NCI-H2196 treated with DMSO at 0.1 percent for 48 hours (cell line): ENCODE results near the gene IDI1.
"Not testable (repeated sequence)": the region's sequence is repeated elsewhere in the genome, so short reads cannot be mapped to it uniquely, and the experiment has no call there.

Experiments
- DNase-seq: peaks from one replicate; lab custom pipeline; 2025; ENCODE audit not compliant: unreplicated experiment; lab: John Stamatoyannopoulos, UW

The IDI1 gene

DNA sequence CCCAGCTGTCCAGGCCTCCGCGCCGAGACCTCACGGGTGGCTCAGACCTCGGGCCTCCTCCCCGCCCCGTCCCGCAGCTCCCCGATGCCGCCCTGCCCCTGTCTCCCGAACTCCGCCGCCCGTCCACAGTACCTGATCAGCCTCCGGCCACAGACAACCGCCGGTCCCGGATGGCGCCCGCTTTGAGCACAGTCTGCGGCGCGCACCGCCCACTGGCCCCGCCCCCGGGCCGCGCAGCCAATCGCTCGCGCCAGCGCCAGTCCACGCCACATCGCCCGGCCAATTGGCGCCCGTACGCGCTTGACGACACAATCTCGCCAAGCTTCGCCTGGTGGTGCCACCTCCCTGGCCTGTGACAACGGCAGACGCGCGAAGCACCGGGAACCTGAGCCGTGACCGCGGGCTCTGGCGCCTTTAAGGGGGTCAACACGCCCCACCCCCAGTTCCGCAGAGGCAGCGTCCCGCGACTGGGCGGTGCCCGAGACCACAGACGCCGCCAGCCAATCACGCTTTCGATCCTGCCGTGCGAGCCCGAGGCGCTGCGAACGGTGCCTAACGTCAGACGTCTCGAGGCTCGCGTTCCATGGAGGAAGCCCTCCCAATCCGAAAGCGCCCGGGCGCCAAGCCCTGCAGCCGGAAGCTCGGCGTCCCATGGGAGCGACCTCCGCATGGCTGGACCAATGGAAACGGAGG is at the start of gene IDI1:
TSS of gene IDI1 (minus strand) at position 388 of the 693 bp plus-strand sequence. CDS start at position 272, 116 bp downstream.
- DNase-seq: peak; percentile 82

DNA sequence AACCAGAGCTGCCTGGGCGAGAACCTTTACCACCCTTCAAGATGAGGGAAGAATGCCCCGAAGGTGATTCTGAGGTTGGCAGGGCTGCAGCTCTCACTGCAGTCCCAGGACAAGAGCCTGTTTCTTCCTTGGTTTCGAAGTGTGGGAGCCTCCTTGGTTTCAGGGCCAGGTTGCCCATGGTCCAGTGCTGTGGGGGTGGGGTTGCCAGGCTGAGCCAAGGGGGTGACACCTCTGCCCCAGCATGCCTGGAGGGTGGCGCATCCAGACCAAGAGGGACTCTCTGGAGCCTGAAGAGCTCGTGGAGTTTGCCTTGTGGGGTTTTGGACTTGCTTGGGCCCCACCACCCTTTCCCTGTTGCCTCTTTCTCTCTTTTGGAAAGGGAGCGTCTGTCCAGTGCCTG is 48.5 kb upstream of the IDI1 start:
- DNase-seq: no peak

DNA sequence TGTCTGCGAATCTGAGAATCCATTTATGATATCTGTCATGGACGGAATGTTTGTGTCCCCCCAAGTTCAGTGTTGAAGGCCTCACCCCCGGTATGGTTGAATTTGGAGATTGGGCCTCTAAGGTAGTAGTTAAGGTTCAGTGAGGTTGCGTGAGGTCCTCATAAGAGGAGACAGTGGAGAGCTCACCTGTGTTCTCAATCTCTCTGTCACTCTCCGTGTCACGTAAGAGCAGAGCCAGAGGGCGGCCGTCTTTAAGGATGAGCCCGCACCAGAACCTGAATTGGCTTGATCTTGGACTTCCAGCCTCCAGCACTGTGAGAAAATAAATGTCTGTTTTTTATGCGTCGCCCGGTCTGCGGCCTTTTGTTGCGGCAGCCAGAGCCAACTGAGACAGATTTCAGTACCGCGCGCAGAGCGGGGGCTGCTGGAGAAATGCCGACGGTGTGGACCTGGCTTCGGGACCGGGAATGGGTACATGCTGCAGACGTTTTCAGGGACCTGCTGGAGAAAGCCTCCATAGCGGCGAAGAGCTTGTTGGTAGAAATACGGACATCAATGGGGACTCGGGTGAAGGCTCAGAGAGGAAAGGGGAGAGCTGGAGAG is 47.5 kb upstream of the IDI1 start:
- DNase-seq: no peak

DNA sequence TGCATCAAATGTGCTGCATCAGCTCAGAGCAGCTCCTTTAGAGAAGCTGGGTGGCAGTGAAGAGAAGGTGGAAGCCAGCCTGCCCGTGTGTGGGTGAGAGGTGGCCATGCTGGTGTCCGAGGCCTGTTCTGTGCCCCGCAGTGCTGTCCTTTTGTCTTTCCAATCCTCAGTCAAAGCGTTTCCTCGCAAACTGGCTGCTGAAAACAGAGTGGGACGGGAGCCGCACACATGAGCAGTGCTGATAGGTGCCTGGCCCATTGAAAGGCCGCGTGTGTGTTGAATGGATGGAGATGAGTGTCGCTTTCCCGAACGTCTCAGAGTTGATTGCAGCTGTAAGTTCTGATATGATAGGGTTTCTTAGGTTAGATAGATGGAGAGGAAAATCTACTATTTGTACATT is 46.6 kb upstream of the IDI1 start:
- no peak for DNase-seq

DNA sequence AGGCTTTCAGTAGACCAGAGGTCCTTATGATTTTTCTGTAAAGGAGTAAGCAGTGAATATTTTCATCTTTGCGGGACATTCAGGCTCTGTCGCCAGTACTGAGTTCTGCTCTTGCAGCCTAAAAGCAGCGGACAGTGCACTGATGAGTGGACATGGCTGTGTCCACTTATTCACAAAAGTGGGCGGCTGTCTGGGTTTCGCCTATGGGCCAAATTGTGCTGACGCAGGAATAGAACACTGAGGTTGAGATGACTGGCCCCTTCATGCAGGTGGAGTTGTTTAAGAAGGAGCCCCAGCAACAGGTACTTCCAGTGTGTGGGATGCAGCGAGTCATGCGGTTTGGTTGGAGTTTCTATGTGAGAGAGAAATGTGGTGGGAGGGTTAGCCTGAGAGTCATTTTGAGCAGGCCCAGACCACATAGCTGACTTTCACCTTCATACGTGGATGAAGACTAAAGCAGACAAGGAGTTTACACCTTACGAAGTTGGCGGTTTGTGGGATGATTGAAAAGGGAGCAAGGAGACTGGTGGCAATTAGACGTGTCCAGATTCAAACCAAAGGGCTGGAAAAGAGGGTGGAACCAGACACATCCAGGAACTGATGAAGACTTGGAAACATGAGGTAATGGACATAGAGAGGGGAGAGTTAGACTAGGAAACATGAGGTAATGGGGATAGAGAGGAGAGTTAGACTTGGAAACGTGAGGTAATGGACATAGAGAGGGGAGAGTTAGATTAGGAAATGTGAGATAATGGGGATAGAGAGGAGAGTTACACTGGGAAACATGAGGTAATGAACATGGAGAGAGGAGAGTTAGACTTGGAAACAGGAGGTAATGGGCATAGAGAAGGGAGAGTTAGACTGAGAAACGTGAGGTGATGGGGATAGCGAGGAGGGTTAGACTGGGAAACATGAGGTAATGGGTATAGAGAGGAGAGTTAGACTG is 45.5 kb upstream of the IDI1 start:
- no peak for DNase-seq

DNA sequence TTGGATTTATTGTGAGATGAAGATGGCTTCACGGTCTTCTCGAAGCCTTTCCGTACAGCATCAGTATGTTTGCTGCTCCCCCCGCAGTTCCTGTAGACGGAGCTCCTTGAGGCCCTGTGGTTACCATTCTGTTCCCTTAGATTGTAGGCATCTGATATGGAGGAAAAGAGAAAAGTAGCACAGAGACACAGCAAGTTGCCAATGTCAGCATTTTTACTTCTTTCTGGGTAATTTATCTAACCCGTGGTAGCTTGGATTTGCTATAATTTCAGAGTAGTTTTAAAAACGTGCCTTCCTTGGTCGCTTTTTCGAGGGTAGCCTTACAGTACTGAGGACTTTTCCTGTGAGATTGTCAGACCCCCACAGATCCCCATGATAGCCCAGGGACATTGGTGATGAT is 44.8 kb upstream of the IDI1 start:
- no peak for DNase-seq

DNA sequence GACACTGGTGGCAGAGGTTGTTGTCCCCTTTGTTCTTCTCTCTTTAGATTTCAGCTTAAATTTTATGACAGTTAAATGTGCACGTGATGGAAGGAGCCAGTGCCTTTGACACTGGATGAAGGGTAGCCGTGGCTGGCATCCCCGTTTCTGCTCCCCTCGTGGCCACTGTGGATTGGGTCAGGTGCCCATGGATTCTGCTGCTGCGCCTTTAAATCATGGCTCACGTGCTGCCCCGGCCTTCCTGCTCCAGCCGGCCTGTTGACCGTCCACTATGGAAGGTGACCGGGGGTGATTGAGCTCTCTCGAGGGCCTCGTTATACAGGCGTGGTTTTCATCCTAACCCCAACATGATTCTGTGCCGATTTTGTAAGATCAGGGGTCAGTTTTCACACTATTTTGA is 41.8 kb upstream of the IDI1 start:
- no peak for DNase-seq

DNA sequence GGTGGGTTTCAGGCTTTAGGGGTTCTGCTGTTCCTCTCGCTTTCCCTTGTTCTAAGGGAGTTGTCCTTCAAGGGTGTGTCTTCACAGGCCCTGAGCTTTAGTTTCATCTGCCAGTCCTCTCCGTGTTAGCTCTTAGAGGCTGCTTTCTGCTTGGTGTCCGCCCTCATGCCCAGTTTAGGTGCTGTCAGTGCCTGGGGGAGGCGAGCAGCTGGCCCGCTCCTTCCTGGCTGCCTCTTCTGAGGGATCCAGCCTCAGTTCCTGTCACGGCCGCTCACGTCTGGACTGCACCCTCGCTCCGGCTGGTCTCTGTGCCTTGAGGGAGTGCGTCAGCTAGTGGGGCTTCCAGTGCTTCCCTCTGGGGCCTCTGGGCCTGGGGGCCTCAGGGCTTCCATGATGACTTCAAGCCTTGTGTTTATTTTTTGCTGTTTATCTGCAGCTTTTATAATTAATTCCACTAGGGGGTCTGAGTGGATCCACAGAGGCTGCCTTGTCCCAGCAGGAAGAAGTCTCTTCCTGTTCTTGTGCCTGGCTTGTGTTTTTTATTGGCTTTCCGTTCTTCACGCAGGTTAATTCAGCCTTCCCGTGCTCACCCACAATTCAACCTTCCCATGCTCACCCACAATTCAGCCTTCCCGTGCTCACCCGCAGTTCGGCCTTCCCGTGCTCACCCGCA is 40.2 kb upstream of the IDI1 start:
- no peak for DNase-seq

DNA sequence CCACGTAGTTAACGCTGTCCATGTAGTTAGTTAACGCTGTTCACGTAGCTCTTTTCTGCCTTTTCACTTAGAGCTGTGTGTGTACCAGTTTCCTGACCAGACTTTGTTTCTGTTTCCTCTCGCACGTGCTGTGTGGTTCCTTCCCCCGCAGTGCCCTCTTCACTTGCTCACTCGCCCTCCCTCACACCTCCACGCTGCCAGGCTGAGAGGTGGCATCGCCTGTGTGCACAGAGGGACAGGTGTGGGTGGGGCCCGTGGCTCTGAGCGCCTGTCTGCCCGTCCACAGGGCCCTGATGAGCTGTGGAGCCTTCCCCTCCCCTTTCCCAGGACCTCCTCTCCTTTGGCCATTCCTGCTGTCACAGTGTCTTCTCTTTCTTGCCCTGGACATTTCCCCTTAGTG is 37.9 kb upstream of the IDI1 start:
- DNase-seq: no peak

DNA sequence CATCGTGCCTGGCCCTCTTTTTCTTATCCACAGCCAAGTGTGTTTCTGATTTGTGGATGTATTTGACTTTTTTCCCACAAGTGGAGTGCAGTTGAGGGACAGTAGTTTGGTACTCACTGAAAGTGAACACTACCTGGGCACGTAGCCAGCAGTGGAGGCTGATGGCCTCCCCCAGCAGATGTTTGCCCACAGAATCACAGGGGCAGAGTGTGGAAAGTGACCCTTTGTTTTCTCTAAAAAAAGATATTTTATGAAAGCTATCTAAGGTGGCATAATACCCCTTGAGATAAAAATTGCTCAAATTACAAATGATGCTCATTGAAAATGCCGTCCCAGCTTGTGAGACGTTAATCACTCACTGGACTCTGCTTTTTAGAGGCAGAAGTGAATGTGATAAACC is 36.3 kb upstream of the IDI1 start:
- no peak for DNase-seq

DNA sequence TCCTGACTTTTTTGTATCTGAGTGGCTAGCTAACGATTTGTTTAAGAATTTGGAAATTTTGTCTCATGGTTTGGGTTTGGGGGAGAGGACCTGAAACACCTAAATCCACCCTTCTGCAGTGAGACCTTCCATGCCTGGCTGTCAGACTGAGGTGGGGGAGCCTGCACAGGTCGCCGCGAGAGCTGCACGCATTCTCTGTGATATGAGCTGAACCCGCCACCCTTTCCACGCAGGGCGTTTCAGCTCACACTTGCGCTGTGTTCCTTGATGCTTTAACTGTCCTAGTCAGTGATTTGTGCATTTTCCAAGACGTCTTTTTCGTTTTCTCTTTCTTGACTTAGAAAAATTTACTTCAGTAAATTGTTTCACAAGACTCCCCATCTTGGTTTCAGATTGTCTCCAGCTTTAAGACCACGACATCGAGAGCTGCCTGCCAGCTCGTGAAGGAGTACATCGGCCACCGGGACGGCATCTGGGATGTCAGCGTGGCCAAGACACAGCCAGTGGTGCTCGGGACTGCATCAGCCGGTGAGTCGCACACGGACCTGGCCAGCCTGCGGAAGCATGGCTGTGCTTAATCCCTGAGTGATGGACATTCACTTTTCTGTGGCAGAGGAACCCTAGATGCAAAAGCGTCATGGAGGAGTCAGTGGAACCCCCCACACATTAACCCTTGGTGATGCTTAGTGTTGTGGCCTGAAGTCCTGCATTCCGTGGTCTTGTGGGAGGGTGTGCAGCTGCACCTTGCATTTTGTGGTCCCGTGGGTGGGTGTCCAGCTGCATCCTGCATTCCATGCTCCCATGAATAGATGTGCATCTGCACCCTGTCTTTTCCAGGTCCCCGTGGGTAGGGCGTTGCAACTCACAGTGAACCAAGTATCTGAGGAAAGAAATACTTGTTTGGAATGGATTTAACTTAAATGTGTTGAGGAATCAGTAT is 35.4 kb upstream of the IDI1 start:
- no peak for DNase-seq

DNA sequence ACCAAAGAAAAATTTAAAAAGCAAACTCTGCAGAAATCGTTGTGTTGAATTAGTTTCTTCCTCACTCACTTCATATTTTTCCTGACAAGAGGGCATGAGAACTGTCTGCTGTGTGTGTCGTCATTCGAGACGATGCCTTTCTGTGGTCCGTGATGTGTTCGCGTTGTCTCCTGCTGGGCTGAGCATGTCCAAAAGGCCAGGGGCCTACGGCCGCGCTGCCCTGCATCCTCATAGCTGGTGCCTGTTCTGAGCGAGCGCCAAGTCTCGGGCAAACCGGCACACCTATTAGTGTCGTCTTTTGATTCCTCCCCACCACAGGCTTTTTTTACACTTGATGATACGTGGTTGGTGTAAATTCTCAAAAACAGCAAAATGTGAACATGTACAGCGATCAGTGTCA is 34.7 kb upstream of the IDI1 start:
- no peak for DNase-seq

DNA sequence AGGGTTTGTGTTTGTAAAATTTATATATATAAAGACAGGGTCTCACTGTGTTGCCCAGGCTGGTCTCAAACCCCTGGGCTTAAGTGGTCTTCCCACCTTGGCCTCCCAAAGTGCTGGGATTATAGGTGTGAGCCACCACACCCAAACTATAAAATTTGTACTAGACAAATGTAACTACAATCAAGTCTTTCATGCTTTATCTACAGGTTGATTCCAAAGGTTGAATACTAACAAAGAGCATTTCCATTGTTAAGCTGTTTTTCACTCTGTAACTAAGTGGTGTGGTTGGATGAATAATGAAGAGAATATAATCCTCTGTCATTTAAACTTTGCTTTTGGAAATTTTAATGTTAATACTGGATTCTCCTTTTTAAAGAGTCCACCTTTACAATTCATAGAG is 29.7 kb upstream of the IDI1 start:
- no peak for DNase-seq

DNA sequence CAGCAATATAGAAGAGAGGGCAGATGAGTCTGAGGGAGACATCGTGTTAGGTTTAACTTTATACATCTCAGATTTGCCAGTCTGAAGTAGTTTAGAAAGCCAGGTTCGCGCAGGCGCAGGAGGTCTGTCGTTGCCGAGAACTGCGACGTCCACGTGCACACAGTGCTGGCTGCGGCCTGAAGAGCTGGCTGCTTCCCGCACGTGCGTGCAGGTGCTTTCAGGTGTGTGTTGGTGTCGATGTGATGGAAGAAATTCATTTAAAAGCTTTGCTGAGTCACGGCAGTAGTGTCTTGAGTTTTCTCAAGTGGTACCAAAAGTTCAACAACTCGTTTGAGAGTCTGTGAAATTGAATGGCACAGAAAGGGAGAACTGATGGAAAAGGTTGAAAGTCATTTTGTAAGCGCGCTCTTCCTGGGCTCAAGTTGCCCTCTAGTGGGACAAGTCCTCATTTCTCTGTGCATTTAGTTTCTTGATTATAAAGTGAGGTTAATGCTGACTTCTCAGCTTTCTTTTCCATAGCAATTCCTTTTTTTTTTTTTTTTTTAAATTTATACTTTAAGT is 25.9 kb upstream of the IDI1 start:
- DNase-seq: no peak

DNA sequence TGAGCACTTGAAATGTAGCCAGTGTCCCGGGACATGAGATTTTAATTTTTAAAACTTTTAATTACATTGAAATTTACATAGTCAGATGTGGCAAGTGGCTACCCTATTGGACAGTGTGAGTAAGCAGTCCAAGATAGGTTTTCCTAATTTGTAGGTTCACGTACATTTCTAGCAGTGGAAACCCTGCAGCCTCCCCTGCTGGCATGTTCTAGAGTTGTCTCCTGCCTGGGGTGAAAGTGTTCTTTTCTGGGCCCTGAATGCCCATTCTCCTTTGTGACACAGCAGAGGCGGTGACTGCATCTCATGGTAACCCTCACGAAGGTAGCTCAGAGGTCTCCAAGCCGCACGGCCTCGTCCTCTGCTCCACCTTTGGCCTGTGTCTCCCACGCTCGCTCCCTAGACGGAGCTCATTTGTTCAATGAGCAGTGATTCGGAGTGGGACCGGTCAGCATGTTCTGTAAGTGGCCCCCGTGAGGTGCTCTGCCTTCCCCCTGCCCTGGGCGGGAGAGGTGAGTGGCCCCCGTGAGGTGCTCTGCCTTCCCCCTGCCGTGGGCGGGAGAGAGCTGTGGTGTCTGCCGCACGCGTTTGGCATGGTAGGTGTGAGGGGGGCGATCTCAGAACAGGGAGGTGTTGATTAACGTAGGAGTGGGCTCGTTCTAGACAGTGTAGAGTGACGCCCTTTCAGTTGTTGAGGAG is 25.3 kb upstream of the IDI1 start:
- no peak for DNase-seq

DNA sequence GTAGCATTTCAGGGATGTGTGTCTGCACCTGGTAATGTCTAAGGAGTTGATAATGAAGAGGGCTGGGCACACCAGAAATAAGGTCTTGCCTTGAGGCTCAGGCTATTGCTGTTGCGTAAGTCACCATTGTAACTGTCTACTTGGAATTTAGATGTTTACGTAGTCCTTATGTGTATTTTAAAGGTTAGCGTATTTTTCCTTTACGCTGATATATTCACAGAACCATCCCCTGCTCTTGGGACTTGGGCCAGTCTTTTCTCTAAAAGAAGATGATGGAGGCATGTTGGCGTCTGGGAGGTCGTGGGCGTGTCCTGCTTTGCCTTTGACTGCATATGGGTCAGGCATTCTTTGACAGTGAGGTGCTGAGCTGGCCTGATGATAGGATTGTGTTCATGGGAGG is 22.0 kb upstream of the IDI1 start:
- DNase-seq: no peak

DNA sequence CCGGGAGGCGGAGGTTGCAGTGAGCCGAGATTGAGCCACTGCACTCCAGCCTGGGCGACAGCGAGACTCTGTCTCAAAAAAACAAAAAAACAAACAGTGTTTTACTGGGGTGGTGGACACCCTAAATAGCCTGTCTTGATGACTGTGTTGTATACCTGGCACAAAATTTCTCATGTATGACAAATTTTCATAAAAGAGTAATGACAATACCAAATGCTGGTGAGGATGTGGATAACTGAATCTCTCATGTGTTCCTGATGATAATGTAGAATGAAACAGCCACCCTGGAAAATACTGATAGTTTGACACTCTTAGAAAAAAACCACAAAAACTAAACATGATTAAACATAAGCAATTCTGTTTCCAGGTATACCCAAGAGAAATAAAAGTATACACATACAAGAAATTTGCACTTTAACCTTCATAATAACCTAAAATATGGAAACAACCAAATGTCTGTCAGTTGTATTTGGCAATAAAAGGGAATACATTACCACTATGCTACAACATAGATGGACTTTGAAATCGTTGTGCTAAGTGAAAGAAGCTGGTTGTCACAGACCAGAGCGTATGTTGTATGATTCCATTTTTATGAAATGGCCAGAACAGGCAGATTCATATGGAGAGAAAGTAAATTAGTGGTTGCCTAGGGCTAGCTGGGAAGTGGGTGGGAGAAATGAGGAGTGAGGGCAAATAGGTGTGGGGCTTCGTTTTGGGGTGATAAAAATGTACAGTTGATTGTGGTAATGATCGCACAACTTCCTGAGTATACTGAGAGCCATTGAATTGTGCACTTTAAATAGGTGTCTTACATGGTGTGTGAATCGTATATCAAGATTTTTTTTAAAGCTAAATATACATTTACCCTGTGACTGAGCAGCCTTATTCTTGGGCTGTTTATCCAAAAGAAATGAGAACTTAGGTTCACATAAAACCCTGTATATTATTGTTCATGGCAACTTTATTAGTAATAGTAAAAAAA is 19.8 kb upstream of the IDI1 start:
- DNase-seq: no peak

DNA sequence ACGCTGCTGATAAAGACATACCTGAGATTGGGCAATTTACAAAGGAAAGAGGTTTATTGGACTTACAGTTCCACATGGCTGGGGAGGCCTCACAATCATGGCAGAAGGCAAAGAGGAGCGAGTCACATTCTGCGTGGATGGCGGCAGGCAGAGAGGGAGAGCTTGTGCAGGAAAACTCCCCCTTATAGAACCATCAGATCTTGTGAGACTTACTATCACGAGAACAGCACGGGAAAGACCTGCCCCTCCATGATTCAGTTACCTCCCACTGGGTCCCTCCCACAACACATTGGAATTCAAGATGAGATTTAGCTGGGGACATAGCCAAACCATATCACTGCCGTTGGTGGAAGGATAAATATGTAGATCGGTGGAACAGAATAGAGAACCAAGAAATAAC is 17.8 kb upstream of the IDI1 start:
- not testable (repeated sequence) for DNase-seq
